CD14-positive monocyte (primary cell): ENCODE results near the gene C19orf25. TPM values are rescaled to one million over a fixed set of nuclear protein-coding genes. Genes with fewer than 3 reads are reported as not detected.
"Not testable (repeated sequence)": the region's sequence is repeated elsewhere in the genome, so short reads cannot be mapped to it uniquely, and the experiment has no call there.

ENCODE experiments used
- DNase-seq, 3 donors: peaks; one replicate each; pipeline ENCODE4 v3.0.0-alpha.2; 2011 to 2022
- H2AFZ ChIP-seq: 2 replicates; pipeline ENCODE4 v1.6.0; 2012; ENCODE audit warnings: mild to moderate bottlenecking, low read depth, low read length, inconsistent platforms; ENCODE audit not compliant: insufficient read depth, poor library complexity, severe bottlenecking
- H3K27ac ChIP-seq, 2 donors: 1 replicate in 1 of 2; 2 replicates in 1 of 2; pipeline ENCODE4 v1.5.1; 2012 to 2013; ENCODE audit warnings: low read length in 2 of 2, control low read depth in 1 of 2, inconsistent platforms in 1 of 2, low read depth in 1 of 2, mild to moderate bottlenecking in 1 of 2
- H3K27me3 ChIP-seq, 2 donors: one replicate each; pipeline versions ENCODE4 v1.6.0 to v1.6.1; 2011 to 2013; ENCODE audit warnings: low read length in 2 of 2; ENCODE audit not compliant: control insufficient read depth in 2 of 2, insufficient read depth in 2 of 2
- H3K36me3 ChIP-seq, 2 donors: replicated peaks in 1 of 2; 1 replicate in 1 of 2; 2 replicates in 1 of 2; pipeline versions ENCODE4 v1.5.1 to v1.6.1; 2012 to 2013; ENCODE audit warnings: low read length in 2 of 2, control low read depth in 1 of 2, inconsistent platforms in 1 of 2, mild to moderate bottlenecking in 1 of 2; ENCODE audit not compliant: insufficient read depth in 2 of 2, control insufficient read depth in 1 of 2
- H3K4me1 ChIP-seq, 2 donors: 1 replicate in 1 of 2; 2 replicates in 1 of 2; pipeline versions ENCODE4 v1.5.1 to v1.6.1; 2012 to 2013; ENCODE audit warnings: low read length in 2 of 2, control low read depth in 1 of 2, inconsistent platforms in 1 of 2, mild to moderate bottlenecking in 1 of 2, moderate library complexity in 1 of 2; ENCODE audit not compliant: insufficient read depth in 2 of 2, control insufficient read depth in 1 of 2
- H3K4me2 ChIP-seq: replicated peaks from 2 replicates; pipeline ENCODE3; 2012; ENCODE audit warnings: low read length, moderate library complexity, mild to moderate bottlenecking; ENCODE audit not compliant: poor library complexity, severe bottlenecking; ENCODE audit errors: extremely low read depth
- H3K4me3 ChIP-seq, 3 experiments: fragments of 200-600 bp in 1 of 3; sonication (generic) in 1 of 3; replicated peaks in 1 of 3; 1 replicate in 2 of 3; 2 replicates in 1 of 3; pipeline ENCODE4 v1.5.1; 2011 to 2013; ENCODE audit warnings: low read length in 3 of 3, mild to moderate bottlenecking in 3 of 3, control low read depth in 2 of 3, low read depth in 2 of 3, inconsistent platforms in 1 of 3, moderate library complexity in 1 of 3
- H3K79me2 ChIP-seq: 2 replicates; pipeline ENCODE4 v1.6.0; 2012; ENCODE audit warnings: mild to moderate bottlenecking, control low read depth, inconsistent platforms, low read length, moderate library complexity; ENCODE audit not compliant: insufficient read depth
- H3K9ac ChIP-seq: 2 replicates; pipeline ENCODE4 v1.6.0; 2017; ENCODE audit warnings: low read length, mild to moderate bottlenecking; ENCODE audit not compliant: insufficient read depth, poor library complexity, severe bottlenecking
- H3K9me3 ChIP-seq, 2 donors: replicated peaks in 1 of 2; 1 replicate in 1 of 2; 2 replicates in 1 of 2; pipeline versions ENCODE4 v1.5.1 to v1.6.1; 2012 to 2013; ENCODE audit warnings: low read length in 2 of 2, control low read depth in 1 of 2; ENCODE audit not compliant: control insufficient read depth in 1 of 2, insufficient read depth in 1 of 2
- H4K20me1 ChIP-seq: 2 replicates; pipeline ENCODE4 v1.6.0; 2012; ENCODE audit warnings: mild to moderate bottlenecking, low read length, control low read depth, moderate library complexity; ENCODE audit not compliant: insufficient read depth
- H3K27ac Mint-ChIP-seq, 7 donors: one replicate each; pipeline ENCODE4 v1.8.0; 2020; ENCODE audit warnings: mild to moderate bottlenecking in 7 of 7, mixed read lengths in 7 of 7, moderate library complexity in 6 of 7, inconsistent platforms in 2 of 7
- H3K27me3 Mint-ChIP-seq, 3 donors: one replicate each; pipeline ENCODE4 v1.8.0; 2021 to 2022; ENCODE audit warnings: low read depth in 3 of 3, mild to moderate bottlenecking in 3 of 3, mixed read lengths in 3 of 3, moderate library complexity in 3 of 3, inconsistent platforms in 1 of 3
- H3K36me3 Mint-ChIP-seq, 2 donors: one replicate each; pipeline ENCODE4 v1.8.0; 2020; ENCODE audit warnings: mixed read lengths in 2 of 2, inconsistent platforms in 1 of 2, mild to moderate bottlenecking in 1 of 2
- H3K4me1 Mint-ChIP-seq: one replicate; pipeline ENCODE4 v1.8.0; 2020; ENCODE audit warnings: mild to moderate bottlenecking, mixed read lengths
- H3K4me3 Mint-ChIP-seq, 2 donors: one replicate each; pipeline ENCODE4 v1.8.0; 2020; ENCODE audit warnings: mild to moderate bottlenecking in 2 of 2, mixed read lengths in 2 of 2, moderate library complexity in 1 of 2
- H3K9me3 Mint-ChIP-seq, 7 donors: one replicate each; pipeline ENCODE4 v1.8.0; 2020 to 2022; ENCODE audit warnings: mixed read lengths in 7 of 7, mild to moderate bottlenecking in 6 of 7, moderate library complexity in 6 of 7, inconsistent platforms in 2 of 7
- WGBS: methylation state at CpG from one replicate; pipeline ENCODE4 v1.1.5; 2013; ENCODE audit warnings: missing lambda C conversion rate; ENCODE audit not compliant: insufficient coverage; 5-methylcytosine and 5-hydroxymethylcytosine counted together
- intact Hi-C, 2 donors: fragments of 100-400 bp; cut with micrococcal nuclease; formaldehyde crosslinking; loops; one replicate each; pipeline versions ENCODE4 v1.15.0 to v1.15.1; 2023
- polyA plus RNA-seq, 3 donors: library from polyadenylated mRNA; depleted of rRNA in 1 of 3; unstranded in 2 of 3; stranded (reverse) in 1 of 3; fragments of 300-500 nt in 2 of 3; fragments of >200 nt in 1 of 3; fragmentation: Illumina TruSeq in 2 of 3; gene quantifications; 1 replicate in 2 of 3; 2 replicates in 1 of 3; pipeline ENCODE4 v1.2.3, GENCODE V29; 2012 to 2021
- TF ChIP-seq, protein P1 (sequence below): fragments of 200-600 bp; IDR thresholded peaks from one replicate; pipeline ENCODE4 v1.8.0; 2022; ENCODE audit warnings: antibody characterized with exemption, mild to moderate bottlenecking

The C19orf25 gene
- polyA plus RNA-seq, 3 donors = 18.2 to 20.9 (median 19.9) TPM

DNA sequence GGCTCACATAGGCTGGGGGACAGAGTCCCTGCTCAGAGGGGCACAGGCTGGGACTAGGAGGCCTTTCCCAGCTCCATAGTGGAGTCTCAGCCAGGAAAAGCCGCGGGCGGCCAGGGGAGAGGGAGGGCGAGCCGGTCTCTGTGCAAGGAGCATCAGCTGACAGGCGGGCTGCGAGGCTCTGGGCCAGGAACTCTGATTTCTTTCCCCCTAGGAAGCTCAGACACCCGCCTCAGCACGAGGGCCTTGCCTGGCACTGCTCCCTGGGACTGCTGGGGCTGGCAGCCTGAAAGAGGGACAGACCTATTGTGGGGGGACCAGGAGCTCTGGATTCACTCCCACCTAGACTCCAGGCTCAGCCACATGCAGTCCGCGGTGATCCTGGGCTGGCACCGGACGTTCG is 42.6 kb upstream of the C19orf25 start:
- H3K4me1 Mint-ChIP-seq = peaks cover 3% of the 10 kb centered on the region
- H3K9me3 ChIP-seq = peaks cover 0 to 3% of the 10 kb centered on the region in 2 donors
- no peak for DNase-seq
- H3K27ac Mint-ChIP-seq = no peak overlapping the region
- intact Hi-C loops = no loop called here
- no peaks in the 10 kb centered on the region for H3K4me1 ChIP-seq
- H3K36me3 ChIP-seq = no peaks in the 10 kb centered on the region
- peaks cover 2 to 8% (median 7%) of the 10 kb centered on the region in 7 donors for H3K9me3 Mint-ChIP-seq
- H3K4me3 Mint-ChIP-seq = no peak overlapping the region
- peaks cover 5 to 30% of the 10 kb centered on the region in 2 donors for H3K27me3 ChIP-seq
- H2AFZ ChIP-seq = no peak overlapping the region
- H3K27me3 Mint-ChIP-seq = peaks cover 26 to 56% (median 40%) of the 10 kb centered on the region in 3 donors
- no peak overlapping the region for H3K4me3 ChIP-seq
- no peaks in the 10 kb centered on the region for H3K79me2 ChIP-seq
- H3K4me2 ChIP-seq = no peak overlapping the region
- H3K36me3 Mint-ChIP-seq = peaks cover 0 to 3% of the 10 kb centered on the region in 2 donors
- no peak overlapping the region for H3K27ac ChIP-seq
- TF ChIP-seq, protein P1, sequence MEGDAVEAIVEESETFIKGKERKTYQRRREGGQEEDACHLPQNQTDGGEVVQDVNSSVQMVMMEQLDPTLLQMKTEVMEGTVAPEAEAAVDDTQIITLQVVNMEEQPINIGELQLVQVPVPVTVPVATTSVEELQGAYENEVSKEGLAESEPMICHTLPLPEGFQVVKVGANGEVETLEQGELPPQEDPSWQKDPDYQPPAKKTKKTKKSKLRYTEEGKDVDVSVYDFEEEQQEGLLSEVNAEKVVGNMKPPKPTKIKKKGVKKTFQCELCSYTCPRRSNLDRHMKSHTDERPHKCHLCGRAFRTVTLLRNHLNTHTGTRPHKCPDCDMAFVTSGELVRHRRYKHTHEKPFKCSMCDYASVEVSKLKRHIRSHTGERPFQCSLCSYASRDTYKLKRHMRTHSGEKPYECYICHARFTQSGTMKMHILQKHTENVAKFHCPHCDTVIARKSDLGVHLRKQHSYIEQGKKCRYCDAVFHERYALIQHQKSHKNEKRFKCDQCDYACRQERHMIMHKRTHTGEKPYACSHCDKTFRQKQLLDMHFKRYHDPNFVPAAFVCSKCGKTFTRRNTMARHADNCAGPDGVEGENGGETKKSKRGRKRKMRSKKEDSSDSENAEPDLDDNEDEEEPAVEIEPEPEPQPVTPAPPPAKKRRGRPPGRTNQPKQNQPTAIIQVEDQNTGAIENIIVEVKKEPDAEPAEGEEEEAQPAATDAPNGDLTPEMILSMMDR = no peak
- no peaks in the 10 kb centered on the region for H4K20me1 ChIP-seq
- H3K9ac ChIP-seq = no peak overlapping the region
- WGBS = 82% methylated on average over 10 of the region's 14 CpGs

DNA sequence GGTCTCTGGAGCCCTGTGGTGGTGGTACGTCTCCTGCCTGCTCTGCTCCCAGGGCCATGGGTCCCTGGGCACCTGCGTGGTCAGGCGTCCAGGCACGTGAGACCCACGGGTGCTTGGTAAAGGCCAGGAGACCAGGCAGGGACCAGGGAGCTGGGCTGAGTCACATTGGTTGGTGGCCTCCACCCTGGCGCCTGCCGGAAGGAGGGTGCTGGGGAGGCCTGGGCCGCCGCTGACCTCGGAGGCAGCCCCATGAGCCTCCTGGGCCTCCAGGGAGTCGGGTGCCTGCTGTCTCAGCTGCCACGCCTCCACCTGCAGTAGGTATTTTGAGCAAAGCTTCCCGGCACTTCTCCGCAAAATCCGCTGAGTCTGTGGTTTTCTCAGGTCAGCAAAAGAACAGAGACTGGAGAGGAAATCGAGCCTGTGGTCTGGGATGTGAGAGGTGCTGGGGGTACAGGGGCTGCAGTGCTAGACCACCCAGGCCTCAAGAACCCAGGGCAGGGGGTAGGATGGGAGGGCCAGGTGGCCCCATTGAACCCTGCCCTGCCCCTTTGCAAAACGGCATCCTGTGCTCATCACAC is 41.3 kb upstream of the C19orf25 start:
- Mint-ChIP-seq H3K36me3 (peaks cover 0 to 3% of the 10 kb centered on the region in 2 donors), H3K9me3 (peaks cover 5 to 13% (median 12%) of the 10 kb centered on the region in 7 donors), H3K4me3 (no peak overlapping the region), H3K27me3 (peaks cover 23 to 52% (median 39%) of the 10 kb centered on the region in 3 donors), H3K27ac (no peak overlapping the region), H3K4me1 (peaks cover 3% of the 10 kb centered on the region)
- no peaks in the 10 kb centered on the region for H3K79me2 ChIP-seq
- H3K36me3 ChIP-seq = no peaks in the 10 kb centered on the region
- DNase-seq = no peak
- peaks cover 4 to 9% of the 10 kb centered on the region in 2 donors for H3K9me3 ChIP-seq
- no peak overlapping the region for H3K9ac ChIP-seq
- H3K4me3 ChIP-seq = no peak overlapping the region
- H3K4me1 ChIP-seq = no peaks in the 10 kb centered on the region
- H3K27ac ChIP-seq = no peak overlapping the region
- TF ChIP-seq, protein P1 = no peak
- 84% methylated on average over 16 of the region's 17 CpGs for WGBS
- no peaks in the 10 kb centered on the region for H4K20me1 ChIP-seq
- intact Hi-C loops = no loop called here
- no peak overlapping the region for H2AFZ ChIP-seq
- H3K27me3 ChIP-seq = peaks cover 5 to 29% of the 10 kb centered on the region in 2 donors
- H3K4me2 ChIP-seq = no peak overlapping the region

DNA sequence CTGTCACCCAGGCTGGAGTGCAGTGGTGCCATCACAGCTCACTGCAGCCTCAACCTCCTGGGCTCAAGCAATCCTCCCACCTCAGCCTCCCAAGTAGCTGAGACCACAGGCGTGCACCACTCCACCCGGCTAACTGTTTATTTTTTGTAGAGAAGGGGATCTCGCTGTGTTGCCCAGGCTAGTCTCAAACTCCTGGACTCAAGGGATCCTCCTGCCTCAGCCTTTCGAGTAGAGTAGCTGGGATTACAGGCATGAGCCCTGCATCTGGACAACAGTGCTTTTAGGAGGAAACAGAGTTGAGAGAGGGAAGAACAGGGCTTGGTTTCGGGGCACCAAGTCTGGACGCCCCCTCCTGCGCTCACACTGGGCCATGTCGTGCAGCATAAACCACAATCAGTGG is 40.8 kb upstream of the C19orf25 start:
- not testable (repeated sequence) for H3K27ac ChIP-seq, H3K4me3 Mint-ChIP-seq, H3K4me1 ChIP-seq, H3K4me3 ChIP-seq, H3K9ac ChIP-seq, H3K4me2 ChIP-seq, H3K79me2 ChIP-seq, H3K36me3 Mint-ChIP-seq, H4K20me1 ChIP-seq, H3K27ac Mint-ChIP-seq, DNase-seq, H3K9me3 ChIP-seq, H2AFZ ChIP-seq, H3K4me1 Mint-ChIP-seq, H3K36me3 ChIP-seq
- peaks cover 19 to 52% (median 36%) of the 10 kb centered on the region in 3 donors for H3K27me3 Mint-ChIP-seq
- 89% methylated on average over 6 of the region's 8 CpGs for WGBS
- intact Hi-C loops = loop anchor here in 1 of 2 donors (10.0 kb wide), 1 partner anchor 75 kb away; no protein-coding TSS in a partner anchor
- peaks cover 5 to 13% (median 12%) of the 10 kb centered on the region in 7 donors for H3K9me3 Mint-ChIP-seq
- peaks cover 5 to 27% of the 10 kb centered on the region in 2 donors for H3K27me3 ChIP-seq
